GM20000 (cell line): ENCODE data around the gene RYR1.
"Not testable (repeated sequence)": the region's sequence is repeated elsewhere in the genome, so short reads cannot be mapped to it uniquely, and the experiment has no call there.

Experiments
- DNase-seq: peaks from one replicate; pipeline ENCODE4 v3.0.0; 2012; ENCODE audit warnings: low spot score
- TF ChIP-seq, protein P1 (sequence below): IDR thresholded peaks from 2 replicates; pipeline ENCODE4 v1.5.1; 2012; ENCODE audit warnings: mild to moderate bottlenecking, control low read depth; ENCODE audit errors: extremely low read depth, missing control alignments

Gene RYR1

DNA sequence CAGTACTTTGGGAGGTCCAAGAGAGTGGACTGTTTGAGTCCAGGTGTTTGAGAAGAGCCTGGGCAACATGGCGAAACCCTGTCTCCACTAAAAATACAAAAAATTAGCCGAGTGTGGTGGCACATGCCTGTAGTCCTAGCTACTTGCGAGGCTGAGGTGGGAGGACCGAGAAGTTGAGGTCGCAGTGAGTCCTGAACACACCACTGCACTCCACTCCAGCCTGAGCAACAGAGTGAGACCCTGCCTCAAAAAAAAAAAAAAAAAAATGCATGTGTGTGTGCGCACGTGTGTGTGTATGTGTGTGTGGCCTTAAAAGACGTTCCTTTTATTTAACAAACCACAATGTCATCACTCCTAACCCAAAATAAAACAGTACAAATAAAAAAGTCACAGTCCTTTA is 121.7 kb downstream of the RYR1 start:
- TF ChIP-seq, protein P1, sequence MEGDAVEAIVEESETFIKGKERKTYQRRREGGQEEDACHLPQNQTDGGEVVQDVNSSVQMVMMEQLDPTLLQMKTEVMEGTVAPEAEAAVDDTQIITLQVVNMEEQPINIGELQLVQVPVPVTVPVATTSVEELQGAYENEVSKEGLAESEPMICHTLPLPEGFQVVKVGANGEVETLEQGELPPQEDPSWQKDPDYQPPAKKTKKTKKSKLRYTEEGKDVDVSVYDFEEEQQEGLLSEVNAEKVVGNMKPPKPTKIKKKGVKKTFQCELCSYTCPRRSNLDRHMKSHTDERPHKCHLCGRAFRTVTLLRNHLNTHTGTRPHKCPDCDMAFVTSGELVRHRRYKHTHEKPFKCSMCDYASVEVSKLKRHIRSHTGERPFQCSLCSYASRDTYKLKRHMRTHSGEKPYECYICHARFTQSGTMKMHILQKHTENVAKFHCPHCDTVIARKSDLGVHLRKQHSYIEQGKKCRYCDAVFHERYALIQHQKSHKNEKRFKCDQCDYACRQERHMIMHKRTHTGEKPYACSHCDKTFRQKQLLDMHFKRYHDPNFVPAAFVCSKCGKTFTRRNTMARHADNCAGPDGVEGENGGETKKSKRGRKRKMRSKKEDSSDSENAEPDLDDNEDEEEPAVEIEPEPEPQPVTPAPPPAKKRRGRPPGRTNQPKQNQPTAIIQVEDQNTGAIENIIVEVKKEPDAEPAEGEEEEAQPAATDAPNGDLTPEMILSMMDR, result no peak
- no peak for DNase-seq

DNA sequence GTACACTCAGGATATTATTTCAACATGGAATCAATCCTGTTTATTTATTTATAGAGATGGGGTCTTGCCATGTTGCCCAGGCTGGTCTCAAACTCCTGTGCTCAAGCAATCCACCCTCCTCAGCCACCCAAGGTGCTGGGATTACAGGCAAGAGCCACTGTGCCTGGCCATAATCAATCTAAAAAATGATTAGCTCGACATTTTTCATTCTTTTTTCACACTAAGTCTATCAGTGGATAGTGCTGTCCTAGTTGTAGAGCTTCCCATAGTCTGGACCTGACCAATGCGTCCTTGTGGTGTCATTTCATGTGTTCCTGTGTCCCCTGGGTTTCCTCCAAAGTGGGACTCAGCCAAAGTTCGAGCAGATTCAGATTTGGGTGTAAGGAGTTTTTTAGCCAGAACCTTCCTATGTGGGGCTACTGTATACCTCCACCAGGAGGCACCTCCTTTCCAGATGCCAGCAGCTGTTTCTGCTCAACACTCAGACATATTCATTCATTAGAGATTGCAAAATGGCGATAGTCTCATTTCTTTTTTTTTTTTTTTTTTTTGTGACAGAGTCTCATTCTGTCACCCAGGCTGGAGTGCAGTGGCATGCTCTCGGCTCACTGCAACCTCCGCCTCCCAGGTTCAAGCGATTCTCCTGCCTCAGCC is 123.2 kb downstream of the RYR1 start:
- TF ChIP-seq, protein P1, result peak; percentile 28
- no peak for DNase-seq

DNA sequence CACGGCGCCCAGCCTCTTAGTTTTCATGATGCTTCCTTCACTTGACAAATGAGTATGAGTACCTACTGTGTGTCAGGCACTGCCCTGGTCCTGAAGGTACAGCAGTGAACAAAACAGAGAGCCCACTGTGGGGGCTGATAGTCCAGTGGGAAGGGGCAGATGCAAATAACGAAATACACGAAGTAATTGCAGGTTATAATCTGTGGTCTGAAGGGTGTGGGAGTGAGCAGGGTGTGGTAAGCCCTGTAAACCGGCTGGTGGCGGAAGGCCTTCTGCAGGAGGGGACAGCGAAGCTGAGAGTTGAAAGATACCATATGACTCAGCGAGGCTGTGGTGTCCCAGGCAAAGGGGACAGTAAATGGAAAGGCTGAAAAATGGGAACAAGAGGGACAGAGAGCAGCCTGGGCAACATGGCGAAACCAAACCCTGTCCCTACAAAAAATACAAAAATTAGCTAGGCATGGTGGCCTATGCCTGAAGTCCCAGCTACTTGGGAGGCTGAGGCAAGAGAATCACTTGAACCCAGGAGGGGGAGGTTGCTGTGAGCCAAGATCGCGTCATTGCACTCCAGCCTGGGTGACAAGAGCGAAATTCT is 123.8 kb downstream of the RYR1 start:
- peak; percentile 71 for DNase-seq
- TF ChIP-seq, protein P1, result no peak

DNA sequence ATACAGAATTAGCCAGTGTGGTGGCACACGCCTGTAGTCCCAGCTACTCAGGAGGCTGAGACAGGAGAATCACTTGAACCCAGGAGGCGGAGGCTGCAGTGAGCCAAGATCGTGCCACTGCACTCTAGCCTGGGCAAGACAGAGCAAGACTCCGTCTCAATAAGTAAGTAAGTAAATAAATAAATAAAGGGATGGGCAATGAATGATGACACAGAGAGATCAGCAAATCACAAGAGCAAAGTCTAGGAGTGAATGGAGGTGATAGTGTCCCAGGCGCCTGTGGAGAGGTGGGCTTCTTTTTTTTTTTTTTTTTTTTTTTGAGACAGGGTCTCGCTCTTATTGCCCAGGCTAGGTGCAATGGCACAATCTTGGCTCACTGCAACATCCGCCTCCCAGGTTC is 125.4 kb downstream of the RYR1 start:
- DNase-seq, result not testable (repeated sequence)

DNA sequence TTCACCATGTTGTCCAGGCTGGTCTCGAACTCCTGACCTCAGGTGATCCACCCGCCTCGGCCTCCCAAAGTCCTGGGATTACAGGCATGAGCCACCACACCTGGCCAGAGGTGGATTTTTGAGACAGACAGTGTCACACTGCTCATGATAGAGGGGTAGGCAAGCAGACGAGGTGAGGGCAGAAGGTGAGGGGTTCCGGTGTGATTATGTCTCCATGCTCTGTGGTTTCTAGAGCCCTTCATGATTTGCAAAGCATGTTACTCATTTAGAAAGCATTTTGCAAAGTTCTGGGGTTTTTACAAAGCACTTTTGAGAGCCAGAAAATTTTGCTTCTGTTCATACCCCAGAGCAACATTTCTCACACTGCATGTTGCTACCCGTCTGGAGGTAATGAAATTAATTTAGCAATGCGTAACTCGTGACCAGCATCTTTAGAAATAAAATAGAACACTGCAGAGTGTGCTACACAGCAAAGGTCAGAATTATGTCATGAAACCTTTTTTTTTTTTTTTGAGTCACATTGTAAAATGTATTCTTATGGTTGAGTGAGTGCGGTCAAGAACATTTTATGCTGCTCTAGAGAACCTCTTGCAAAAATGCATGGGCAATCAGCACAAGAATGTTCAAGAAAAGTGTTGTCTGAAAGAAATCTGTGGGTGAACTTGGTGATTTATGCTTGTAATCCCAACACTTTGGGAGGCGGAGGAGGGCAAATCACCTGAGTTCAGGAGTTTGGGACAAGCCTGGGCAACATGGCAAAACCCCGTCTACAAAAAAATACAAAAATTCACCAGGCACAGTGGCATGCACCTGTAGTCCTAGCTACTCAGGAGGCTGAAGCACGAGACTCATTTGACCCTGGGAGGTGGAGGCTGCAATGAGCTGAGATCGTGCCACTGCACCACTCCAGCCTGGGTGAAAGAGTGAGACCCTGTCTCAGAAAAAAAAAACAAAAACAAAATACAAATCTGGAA is 126.2 kb downstream of the RYR1 start:
- TF ChIP-seq, protein P1, result no peak
- DNase-seq, result peak; percentile 77

DNA sequence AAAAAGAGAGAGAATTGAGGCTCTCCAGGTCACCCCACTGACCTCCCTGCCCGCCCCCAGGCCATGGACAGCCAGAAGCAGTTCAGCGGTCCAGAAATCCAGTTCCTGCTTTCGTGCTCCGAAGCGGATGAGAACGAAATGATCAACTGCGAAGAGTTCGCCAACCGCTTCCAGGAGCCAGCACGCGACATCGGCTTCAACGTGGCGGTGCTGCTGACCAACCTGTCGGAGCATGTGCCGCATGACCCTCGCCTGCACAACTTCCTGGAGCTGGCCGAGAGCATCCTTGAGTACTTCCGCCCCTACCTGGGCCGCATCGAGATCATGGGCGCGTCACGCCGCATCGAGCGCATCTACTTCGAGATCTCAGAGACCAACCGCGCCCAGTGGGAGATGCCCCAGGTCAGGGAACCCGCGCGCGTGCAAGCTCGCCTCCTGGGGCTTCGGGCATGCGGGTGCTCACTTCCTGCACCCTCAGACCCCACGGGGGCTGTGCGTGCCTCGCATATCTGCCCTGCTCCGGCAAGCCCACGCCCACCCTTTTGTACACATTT is 127.6 kb downstream of the RYR1 start:
- TF ChIP-seq, protein P1, result no peak

DNA sequence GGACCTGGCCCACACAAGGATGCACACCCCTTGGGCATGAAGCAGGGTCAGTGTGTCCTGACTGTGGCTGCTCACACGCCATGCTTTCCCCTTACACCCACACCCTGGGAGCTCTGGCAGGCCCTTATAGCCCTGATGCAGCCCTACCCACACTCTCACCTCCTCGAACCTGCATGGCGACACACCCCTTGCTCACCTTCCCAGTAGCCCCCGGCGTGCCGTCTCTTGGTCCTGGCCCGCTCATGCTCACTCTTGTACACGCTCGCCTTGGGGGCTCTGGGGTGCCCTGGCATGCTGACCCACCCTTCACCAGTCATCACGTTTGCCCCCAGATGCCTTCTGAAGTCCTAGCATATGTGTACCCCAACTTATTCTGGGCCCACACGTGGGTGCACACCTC is 128.2 kb downstream of the RYR1 start:
- DNase-seq, result no peak
- TF ChIP-seq, protein P1, result no peak

More for the DNA sequence above, 127.6 kb downstream of the RYR1 start:
- no peak for DNase-seq
